HG03354 (cell line): Measurements from ENCODE around the gene STK11.

Experiments
- ATAC-seq: cut with Tn5 transposase; IDR thresholded peaks from one replicate; pipeline ENCODE4 v1.9.1; 2021; ENCODE audit warnings: mild to moderate bottlenecking; ENCODE audit not compliant: unreplicated experiment, poor library complexity, severe bottlenecking

The STK11 gene

GRCh38 chr19:1223018-1223855, 17.7 kb downstream of the STK11 start:
- ATAC-seq = no peak

GRCh38 chr19:1224047-1224825, 18.7 kb downstream of the STK11 start:
- ATAC-seq = no peak

GRCh38 chr19:1224847-1225246, 19.3 kb downstream of the STK11 start:
- no peak for ATAC-seq

- ATAC-seq = no peak
These were observed 20.1 kb downstream of the STK11 start for GRCh38 chr19:1225440-1226226.

GRCh38 chr19:1226227-1226518, 20.6 kb downstream of the STK11 start:
- ATAC-seq = no peak

- no peak for ATAC-seq
These were observed 21.1 kb downstream of the STK11 start for GRCh38 chr19:1226522-1227303.

GRCh38 chr19:1227304-1228054, 21.9 kb downstream of the STK11 start:
- no peak for ATAC-seq

- no peak for ATAC-seq
These were observed 22.8 kb downstream of the STK11 start for GRCh38 chr19:1228161-1228957.

GRCh38 chr19:1229056-1229923, 23.7 kb downstream of the STK11 start:
- no peak for ATAC-seq

GRCh38 chr19:1229924-1230782, 24.6 kb downstream of the STK11 start:
- no peak for ATAC-seq

GRCh38 chr19:1230783-1231489, 25.4 kb downstream of the STK11 start:
- ATAC-seq = no peak

GRCh38 chr19:1231729-1232637, 26.4 kb downstream of the STK11 start:
- no peak for ATAC-seq

- no peak for ATAC-seq
These were observed 27.1 kb downstream of the STK11 start for GRCh38 chr19:1232652-1233072.

GRCh38 chr19:1233115-1233667, 27.6 kb downstream of the STK11 start:
- ATAC-seq = no peak
